ENCODE data around the gene RASA2.

- no peak for TF ChIP-seq TAF1 (IDR thresholded peaks at IDR 0.05; ENCODE audit: borderline replicate concordance, low read depth, low read length)
- TF ChIP-seq CTCF (IDR thresholded peaks at IDR 0.05 in 2 of 3, conservative IDR thresholded peaks at IDR 0.05 in 1 of 3; ENCODE audit: control insufficient read depth in 2 of 3, extremely low read depth in 1 of 3, insufficient read depth in 1 of 3, low read depth in 3 of 3, low read length in 3 of 3), result no peak
- no peak for TF ChIP-seq GABPA (IDR thresholded peaks at IDR 0.05; ENCODE audit: low read depth)
- no peak for TF ChIP-seq ZNF274 (IDR thresholded peaks at IDR 0.05; ENCODE audit: insufficient read depth, insufficient read length)
- TF ChIP-seq MXI1 (IDR thresholded peaks at IDR 0.05; ENCODE audit: low read depth, low read length), result no peak
- TF ChIP-seq POLR2A (IDR thresholded peaks at IDR 0.05; ENCODE audit: low read depth, low read length), result no peak
- TF ChIP-seq NRF1 (conservative IDR thresholded peaks at IDR 0.05; ENCODE audit: low read depth, low read length), result no peak
- TF ChIP-seq MEF2A (IDR thresholded peaks at IDR 0.05; ENCODE audit: insufficient read depth, low read depth, low read length), result no peak
Measured at GRCh38 chr3:141459008-141459407, 27.8 kb upstream of the RASA2 start.

All from GM12878 (cell line).